ENCODE results near the gene TREML4. TPM values are rescaled to one million over a fixed set of nuclear protein-coding genes. Genes with fewer than 3 reads are reported as not detected.
"Not testable (repeated sequence)": the region's sequence is repeated elsewhere in the genome, so short reads cannot be mapped to it uniquely, and the experiment has no call there.

TREML4 gene, protein sequence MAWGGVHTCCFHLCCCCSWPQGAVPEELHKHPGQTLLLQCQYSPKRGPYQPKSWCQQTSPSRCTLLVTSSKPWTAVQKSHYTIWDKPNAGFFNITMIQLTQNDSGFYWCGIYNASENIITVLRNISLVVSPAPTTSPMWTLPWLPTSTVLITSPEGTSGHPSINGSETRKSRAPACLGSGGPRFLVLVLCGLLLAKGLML
- not detected for polyA plus RNA-seq (2013, experiment 1 of 2; ENCODE audit: insufficient read length)
- not detected for polyA plus RNA-seq (2013, experiment 2 of 2; ENCODE audit: insufficient read length)

DNA sequence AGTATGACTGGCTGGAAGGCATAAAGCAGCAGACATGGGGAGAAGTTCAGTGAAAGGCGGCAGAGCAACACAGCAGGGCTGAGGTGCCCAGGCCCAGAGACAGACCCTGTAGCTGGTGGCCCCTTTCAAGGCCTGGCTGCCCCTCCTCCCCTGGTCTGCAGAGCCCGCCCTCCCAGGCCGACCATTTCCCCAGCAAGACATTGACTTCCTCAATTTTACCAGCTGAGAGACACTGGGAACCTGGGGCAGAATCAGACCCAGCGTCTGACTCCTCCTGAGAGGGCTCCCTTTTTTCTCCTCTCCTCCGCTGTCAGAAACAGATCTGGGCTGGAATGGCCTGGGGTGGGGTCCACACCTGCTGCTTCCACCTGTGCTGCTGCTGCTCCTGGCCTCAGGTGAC is at the start of gene TREML4:
TSS of gene TREML4 (plus strand) at position 254 of the 400 bp plus-strand sequence. CDS start at position 333, 79 bp downstream.
- no peak for DNase-seq

DNA sequence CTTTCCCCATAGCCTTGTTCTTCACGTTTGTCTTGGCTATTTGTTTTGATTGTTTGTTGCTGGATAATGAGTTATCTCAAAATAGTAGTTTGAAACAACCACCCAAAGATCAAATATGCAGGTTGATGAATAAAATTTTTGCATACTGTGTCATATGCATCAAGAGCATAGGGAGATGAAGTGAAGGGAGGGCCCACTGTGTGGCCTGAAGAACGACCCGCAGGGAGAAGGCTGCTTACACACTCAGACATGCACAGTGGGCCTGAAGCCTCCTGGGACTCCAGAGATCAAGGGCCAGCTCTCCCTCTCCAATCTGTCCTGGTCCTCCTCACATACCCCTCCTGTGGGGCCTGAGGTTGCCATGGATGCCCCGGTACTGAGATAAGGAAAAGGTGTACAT is 49.0 kb upstream of the TREML4 start:
- no peak for DNase-seq

DNA sequence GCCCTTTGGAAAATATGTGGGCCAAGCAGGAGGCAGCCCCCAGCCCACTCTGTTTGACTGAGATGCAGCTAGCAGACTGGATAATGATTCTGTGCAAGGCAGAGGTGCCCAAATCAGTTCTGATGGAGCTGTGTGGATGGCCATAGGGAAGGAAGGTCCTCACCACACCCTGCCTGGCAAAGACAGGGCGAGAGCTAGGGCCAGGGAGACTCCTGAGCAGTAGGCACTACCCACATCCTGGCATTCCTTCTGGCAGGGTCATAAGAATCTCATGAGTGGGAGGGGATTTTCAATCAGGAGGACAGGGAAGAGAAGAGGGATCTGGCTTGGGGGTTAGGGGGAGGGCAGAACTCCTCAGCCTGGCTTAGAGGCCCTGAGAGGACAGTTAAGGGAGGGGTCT is 46.6 kb upstream of the TREML4 start:
- no peak for DNase-seq

DNA sequence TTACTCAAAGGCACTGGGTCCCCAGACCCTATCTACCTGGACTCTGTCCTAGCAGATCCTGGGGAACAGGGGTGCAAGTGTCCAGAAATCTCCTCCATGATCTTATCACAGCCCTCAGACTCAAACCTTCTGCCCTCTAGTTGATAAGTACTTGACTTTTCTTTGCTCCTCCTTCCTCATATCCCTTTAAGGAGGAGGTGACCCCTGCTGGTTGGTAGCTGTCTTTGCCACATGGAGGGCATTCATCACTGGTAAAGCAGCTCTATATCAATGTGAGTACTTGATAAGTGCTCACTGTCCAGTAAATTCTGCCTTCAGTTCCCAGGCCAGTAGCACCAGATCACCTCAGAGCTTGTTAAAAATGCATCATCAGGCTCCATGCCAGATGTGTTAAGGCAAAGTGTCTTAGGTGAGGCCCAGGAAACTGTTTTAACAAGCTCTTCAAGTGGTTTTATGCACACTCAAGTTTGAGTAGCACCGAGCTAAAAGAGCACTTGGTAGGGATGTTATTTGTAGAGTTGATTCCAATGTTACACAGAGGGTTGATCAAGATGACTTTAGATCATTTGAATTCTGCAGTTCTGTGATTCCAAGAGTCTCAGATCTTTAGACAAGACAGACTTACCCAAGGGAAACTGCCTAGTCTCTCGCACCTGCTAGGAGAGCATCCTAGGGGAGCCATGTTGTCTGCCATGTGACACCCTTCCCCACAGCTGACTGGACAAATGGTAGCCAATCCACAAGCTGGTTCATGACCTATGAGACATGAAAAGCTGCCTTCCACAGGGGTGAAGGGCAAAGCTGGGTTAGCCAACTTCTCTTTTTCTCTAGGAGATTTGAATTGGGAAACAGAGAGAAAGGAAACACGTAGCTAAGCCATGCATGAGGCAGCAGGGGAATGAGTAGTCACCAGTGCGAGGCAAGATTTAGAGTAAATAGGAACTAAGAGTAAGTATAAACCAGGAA is 45.8 kb upstream of the TREML4 start:
- peak; percentile 55 for DNase-seq

DNA sequence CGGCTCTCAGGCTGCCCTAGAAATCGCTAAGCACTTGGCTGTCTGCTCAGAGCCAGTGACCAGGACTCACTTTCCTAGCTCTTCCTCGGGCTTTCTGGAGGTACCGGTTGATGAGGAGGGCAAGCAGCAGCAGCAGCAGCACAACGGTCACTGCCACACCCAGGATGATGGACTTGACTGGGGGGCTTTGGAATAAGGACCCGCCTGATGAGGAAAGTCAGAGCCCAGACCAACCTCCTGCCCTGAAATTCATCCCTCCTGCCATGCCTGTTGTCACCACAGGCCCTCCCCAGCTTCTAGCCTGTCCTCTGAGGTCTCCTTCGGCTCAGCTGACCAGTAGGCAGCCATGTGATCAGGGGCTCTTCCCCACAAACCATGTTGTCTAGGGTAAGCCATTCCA is 43.4 kb upstream of the TREML4 start:
- no peak for DNase-seq

DNA sequence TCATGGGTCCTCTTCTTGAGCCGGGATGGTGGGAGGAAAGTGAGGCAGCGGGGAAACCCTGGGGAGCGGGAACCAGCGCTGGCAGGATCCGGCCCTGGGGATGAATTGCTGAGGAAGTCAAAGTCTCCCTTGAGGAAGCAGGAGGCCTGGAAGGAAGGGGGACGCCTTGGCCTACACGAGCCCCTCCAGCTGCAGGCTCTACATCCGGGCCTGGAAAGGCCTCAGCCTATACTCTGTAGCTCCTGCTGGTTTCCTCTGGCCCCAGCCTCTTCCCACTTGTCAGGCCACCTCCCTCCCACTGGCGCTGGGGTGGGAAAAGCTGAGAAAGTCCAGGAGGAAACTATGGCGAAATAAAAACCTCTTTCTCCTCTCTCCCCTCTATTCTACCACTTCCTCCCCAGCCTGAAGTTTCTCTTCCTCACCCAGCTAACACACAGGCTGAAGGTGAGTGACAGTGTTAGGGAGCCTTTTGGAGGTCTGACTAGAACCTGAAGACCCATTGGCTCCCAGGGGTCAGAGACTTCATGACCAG is 42.1 kb upstream of the TREML4 start:
- DNase-seq = no peak

DNA sequence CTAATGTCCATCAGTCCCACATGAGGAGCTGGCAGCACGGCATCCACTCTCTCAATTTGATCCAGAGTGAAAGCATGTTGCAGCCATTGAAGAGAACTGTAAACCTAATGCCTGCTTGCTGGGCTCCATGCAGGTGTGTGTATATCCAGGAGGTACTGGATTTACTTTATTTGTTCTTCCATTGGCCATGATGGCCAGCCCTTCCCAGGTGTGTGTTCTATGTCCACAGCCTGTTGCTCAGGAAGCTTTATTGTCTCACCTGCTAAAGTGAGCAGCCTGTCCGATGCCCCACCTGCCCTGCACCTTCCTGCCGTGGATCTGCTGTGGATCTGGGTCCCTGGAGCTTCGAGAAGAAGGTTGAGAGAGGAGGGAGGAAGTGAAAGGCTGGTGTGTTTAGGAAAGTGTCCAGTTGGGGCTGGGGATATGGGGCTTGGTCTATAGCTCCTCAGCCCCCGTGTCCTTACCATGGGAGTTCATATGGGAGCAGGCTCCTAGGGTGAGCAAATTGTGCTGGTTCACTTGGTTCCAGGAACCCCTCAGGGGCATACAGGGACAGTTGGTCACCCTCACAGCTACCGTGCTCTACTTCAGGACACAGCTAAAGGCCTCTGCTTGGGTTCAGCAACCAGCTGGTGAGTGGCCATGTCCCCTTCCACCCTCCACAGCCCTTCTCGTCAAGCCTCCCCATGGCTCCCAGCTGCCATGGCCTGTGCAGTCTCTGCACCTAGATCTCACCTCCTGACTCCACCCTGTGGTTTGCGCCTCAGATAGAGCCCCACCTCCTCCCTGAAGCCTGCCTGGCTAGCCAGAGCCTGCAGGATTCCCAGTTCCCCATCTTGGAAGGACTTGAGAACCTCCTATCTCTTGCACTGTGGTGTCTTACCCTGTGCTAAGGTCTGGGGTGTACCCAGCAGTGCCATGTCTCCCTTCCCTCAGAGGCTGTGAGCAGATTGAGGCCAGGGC is 39.9 kb upstream of the TREML4 start:
- DNase-seq = no peak

DNA sequence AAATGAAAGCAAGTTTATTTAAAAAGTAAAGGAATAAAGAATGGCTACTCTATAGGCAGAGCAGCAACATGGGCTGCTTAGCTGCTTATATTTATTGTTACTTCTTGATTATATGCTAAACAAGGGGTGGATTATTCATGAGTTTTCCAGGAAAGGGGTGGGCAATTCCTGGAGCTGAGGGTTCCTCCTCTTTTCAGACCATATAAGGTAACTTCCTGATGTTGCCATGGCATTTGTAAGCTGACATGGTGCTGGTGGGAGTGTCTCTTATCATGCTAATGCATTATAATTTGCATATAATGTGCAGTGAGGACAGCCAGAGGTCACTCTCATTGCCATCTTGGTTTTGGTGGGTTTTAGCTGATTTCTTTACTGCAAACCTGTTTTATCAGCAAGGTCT is 39.1 kb upstream of the TREML4 start:
- not testable (repeated sequence) for DNase-seq

DNA sequence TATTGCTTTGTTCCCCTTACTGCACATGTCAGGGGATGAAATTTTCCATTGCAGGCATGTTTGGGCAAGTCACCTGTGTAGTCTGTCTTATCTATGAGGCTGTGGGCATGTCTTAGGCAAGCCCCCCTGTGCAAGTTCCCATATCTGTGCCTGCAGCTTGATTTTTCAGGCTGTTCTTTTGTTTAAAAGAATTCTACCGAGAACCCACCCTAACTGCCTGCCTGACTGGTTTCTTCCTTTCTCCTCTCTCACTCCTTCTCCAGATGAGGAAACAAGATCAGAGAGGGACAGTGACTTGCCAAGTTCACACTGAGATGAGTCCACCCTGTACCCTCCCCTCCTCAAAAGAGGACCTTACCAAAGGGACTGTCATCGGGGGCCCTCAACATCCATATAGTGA is 38.2 kb upstream of the TREML4 start:
- no peak for DNase-seq

DNA sequence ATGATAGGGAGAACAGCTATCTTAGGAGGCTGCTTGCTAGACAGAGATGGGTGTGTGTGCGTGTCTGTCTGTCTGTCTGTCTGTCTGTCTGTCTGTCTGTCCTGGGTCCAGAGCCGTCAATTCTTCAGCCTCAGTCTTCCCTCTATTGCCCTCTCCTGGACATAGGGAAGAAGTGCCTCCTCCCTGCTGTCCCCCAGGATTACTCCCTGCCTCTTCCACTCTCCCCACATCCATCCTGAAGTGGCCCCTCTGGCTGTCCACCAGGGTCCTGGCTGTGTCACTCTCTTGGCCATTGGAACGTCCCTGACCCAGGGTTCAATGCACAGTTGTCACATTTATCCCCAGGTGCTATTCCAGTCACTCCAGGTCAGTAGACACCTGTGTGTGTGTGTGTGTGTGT is 37.4 kb upstream of the TREML4 start:
- no peak for DNase-seq

DNA sequence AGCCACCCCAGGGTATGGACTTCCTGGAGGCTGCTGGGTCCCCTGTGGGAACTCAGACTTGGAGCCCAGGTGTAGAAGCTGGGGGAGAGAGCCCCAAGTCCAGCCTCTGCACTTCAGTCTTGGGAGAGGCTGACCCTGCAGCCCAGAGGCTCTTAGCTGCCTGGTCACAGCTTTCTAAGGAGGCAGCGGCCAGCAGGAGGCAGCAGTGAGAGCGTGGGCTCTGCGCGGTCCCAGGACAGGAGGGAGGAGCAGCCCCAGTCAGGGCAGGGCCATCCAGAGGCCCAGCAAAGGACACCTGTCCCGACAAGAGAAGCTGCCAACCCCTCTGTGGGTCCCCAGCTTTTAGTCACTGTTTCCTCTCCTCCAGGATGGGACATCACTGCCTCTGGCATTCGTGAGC is 36.6 kb upstream of the TREML4 start:
- no peak for DNase-seq

DNA sequence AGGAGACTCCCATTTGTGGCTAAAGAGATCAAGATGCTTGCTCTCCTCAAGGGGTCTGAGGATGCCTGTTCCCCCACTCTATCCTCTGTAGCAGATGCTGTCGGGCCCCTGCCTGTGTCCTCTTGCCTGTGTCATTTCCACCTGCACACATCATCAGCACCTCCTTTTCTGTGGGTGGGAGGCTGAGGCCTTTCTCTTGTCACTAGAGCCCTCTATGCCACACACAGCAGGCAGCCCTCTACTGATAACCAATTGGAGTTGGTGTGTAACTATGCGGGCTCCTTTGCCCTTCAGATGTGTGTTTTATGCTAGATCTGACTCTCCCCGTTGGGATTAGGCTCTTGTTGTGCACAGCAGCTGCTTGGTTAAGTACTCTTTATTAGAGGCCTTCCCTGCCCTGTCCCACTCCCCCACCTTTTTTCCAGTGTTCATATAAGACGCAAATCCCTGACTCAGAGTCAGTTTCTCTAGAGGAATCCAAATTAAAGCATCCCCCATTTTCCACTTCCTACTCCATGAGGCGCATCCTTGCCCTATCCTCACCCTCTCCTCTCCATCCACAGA is 34.9 kb upstream of the TREML4 start:
- DNase-seq = no peak

DNA sequence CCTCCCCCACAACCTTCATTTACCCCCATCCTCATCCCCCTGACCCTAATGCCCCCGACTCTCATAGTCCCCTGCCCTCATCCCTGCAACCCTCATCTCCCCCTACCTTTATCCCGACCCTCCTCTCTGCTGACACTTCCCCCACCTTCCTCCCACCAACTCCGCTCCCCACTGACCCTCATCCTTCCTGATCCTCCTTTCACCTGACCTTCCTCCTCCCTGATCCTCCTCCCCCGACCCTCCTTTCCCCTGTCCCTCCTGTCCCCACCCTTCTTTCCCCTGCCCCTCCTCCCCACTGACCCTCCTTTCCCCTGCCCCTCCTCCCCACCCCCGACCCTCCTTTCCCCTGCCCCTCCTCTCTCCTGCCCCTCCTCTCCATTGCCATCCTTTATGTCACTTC is 34.3 kb upstream of the TREML4 start:
- no peak for DNase-seq

DNA sequence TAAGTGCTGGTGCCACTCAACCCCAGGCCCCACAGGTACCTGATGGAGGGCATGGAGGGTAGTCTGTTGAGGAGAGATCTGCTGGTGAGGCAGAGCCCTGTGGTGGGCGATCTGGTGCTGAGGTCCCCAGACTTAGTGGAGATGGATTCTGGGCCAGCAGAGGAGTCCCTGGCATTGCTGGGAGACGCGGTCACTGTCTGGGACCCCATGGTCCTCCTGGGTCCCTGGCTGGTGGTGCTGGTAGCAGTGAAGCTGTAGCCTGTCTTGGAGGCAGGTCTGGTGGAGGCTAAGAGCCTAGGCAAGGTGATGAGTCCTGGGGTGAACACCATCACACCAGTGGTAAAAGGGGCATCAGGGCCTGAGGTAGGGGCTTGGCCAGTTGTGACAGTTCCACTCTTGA is 33.8 kb upstream of the TREML4 start:
- DNase-seq = no peak

DNA sequence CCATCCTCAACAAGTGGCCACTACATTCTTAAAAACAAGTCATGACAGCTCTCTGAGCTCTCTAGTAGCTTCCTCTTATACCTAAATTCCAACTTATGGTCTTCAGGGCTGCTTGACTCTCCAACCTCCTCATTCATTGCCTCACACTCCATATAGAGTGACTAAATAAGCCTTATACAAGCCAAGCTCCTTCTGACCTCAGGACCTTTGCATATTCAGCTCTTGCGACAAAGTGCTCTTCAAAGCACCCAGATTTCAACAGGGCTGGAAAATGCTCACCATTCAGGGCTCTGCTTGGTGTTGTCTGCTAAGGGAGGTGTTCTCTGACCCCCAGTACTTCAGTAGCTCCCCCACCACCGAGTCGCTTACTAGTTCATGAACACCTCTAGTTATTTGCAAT is 30.9 kb upstream of the TREML4 start:
- DNase-seq = no peak

DNA sequence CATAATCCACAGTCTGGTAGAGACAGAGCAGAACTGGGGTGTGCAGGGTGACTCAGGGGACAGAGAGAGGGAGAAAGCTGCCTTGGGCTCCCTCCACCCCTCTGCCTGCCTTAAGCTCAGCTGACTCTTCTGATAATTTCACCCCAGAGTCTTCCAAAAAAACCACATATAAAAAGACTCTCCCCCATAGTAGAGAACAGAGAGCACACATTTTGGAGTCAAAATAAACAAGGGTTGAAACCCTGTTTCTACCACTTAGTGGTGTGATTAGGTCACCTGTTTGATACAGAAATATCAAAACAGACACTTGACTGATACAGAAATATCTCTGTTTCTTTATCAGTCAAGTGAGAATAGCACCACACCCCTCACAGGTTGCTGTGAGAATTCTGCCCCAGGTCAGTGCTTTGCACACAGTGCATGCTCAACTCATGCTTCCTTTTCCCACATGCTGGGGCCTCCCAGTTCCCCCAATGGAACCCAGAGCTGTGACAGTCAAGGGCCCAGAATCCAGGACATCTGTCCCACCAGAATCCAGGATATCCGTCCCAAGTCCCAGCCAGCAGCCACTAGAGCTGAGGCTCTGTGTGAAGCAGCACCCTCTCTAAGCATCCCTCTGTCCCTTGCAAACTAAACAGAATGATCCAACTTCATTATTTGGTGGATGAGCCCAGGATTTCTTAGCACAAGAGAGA is 28.4 kb upstream of the TREML4 start:
- DNase-seq = no peak

DNA sequence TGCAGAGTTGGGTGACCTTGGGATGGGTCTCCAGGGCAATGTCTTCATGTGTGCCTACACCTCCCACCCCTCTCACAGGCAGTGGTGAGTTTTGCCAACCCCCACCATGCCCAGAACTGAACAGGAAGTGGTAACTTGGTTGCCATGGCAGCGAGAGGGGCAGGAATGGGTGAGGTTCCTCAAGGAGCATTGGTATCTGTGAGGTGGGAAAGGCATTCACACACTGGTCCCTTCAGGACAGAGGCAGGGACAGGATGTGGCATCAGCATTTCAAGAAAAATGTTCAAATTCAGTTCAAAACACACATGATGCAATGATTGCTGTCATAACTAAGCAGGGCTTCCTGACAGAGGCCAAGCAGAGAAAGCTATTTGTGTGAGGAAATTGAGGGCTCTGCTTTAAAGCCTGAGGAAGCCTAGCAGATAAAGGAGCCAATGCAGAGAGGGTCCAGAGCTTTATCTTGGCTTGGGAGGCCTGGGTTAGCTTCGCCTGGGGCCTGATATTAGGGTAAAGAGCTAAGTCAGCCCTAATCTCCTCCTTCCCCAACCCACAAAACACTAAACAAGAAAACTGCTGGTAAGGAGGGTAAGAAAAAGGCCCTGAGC is 27.8 kb upstream of the TREML4 start:
- peak; percentile 57 for DNase-seq

DNA sequence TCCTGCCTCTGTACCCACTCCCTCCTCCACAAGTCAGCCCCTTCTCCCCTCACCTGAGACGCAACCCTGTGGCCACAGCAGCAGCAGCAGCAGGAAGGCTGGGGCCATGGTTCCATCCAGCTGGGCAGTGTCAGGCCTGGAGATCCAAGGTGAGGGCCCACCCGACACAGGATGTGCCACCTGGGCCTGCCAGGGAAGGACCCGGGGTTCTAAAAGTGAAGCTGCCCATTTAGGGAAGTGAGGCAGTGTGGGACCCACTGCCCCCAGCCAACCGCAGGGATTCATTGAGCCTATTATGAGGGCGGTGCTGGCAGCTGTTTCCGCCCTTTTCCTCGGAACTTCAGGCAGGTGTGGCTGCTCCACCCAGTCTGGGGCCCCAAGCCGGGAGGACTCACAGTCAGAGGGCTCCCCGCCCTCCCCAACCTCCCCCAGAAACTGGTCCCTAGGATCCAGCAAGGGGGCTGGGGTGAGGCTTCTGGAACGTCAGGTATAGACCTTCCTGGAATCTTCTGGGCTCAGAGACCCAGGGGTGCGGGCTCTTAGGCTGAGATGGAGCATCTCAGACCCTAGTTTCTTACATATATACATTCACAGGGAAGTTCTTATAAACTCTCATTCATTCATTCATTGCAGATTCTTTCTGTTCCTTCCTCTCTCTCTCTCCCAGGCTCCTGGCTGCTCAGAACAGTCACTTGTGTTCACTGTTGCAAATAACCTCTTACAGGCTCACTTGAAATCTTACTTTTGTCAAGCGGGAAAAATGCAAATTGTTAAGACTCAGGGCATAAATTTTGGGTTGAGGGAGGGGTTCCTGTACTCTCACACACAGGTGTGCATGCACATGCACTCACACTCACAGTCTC is 27.0 kb upstream of the TREML4 start, which contains the start of gene TREML2:
TSS of gene TREML2 (minus strand) at position 249 of the 863 bp plus-strand sequence. CDS start at position 108, 141 bp downstream.
- no peak for DNase-seq

DNA sequence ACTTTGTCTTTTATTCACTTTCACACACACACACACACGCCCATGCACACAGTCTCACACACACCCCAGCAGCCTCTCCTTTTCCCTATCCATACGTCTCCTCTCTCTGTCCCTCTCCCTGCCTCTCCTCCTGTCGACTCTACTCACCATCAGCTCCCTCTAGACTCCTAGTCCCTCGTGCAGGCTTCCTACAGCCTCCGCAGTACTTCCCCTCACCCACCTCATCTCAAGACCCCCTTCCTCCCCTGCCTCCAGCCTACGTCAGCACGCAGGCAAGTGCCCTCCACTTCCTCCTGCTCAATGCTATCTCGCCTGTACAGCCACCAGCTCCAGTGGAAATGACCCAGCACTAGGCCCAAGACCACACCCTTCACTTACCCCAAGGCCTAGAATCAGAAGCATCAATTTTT is 26.4 kb upstream of the TREML4 start:
- no peak for DNase-seq

DNA sequence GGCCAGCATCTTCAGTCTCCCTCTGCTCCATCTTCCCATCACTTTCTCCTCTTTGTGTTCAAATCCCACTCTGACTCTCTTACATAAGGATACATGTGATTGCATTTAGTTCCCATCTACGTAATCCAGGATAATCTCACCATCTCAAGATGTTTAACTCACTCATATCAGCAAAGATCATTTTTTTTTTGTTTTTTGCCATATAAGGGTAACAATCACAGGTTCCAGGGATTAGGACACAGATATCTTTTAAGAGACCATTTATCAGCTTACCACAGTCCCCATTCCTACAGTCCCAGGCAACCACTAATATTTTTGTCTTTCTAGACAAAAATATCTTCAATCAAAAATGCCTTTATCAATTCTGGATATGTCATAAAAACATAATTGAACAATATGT is 24.0 kb upstream of the TREML4 start:
- DNase-seq = no peak

Measured in fibroblast of skin of scalp (primary cell).